ENCODE results near the gene TLR3. TPM values are rescaled to one million over a fixed set of nuclear protein-coding genes. Genes with fewer than 3 reads are reported as not detected.

The TLR3 gene
- total RNA-seq, 1 donor from 2014 or later: 3.2 TPM

DNA sequence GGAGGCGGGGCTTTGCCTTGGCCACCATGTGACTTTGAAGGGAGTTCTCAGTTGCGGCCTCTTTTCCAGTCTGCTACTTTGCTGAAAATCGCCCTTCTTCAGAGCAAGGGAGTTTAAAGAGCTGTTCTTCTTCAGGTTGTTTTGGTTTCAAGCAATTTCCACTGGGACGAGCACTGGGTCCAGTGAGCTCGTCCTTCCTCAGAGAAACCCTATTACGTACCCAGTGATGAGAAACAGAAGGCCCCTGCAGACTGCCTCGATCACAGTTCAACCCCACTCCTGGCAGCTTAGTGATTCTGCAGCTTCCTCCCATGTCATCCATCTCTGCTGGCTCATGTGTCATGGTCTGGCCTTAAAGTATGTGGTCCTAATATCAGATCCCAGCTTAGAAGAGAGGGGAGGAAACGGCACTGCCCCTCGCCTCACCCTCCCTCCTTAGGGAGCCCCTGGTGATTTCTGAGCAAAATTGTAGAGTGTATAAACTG is 27.8 kb downstream of the TLR3 start:
- Mint-ChIP-seq H3K4me3 (ENCODE audit: unreplicated experiment) (no peak overlapping the region), H3K27me3 (ENCODE audit: low read depth) (peaks cover 12% of the 10 kb centered on the region), H3K27ac (ENCODE audit: unreplicated experiment) (no peak overlapping the region), H3K4me1 (ENCODE audit: low read depth) (no peaks in the 10 kb centered on the region), H3K9me3 (ENCODE audit: low read depth) (no peaks in the 10 kb centered on the region), H3K36me3 (ENCODE audit: low read depth) (no peaks in the 10 kb centered on the region)
- DNase-seq (ENCODE audit: low spot score): no peak
- TF ChIP-seq, protein P1, sequence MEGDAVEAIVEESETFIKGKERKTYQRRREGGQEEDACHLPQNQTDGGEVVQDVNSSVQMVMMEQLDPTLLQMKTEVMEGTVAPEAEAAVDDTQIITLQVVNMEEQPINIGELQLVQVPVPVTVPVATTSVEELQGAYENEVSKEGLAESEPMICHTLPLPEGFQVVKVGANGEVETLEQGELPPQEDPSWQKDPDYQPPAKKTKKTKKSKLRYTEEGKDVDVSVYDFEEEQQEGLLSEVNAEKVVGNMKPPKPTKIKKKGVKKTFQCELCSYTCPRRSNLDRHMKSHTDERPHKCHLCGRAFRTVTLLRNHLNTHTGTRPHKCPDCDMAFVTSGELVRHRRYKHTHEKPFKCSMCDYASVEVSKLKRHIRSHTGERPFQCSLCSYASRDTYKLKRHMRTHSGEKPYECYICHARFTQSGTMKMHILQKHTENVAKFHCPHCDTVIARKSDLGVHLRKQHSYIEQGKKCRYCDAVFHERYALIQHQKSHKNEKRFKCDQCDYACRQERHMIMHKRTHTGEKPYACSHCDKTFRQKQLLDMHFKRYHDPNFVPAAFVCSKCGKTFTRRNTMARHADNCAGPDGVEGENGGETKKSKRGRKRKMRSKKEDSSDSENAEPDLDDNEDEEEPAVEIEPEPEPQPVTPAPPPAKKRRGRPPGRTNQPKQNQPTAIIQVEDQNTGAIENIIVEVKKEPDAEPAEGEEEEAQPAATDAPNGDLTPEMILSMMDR (IDR thresholded peaks at IDR 0.05): no peak

DNA sequence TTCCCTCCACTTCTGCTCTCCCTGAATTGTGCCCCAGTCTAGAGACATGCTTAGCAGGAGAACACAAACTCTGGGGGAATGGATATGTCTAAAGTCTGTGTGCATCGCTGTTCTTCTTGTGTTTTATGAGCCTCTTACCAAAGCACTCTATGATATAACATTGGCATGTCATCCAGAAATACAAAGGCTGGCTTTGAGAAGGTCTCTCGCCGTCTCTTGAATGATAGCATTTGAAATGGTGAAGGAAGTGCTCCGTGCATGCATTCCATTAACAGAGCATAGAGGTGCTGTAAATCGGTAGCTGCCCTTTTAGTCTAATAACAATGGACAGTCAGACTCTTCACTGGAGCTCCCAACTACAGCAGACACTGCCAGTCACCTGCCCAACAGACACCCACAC is 28.4 kb downstream of the TLR3 start:
- no peaks in the 10 kb centered on the region for H3K4me1 Mint-ChIP-seq (ENCODE audit: low read depth)
- no peak overlapping the region for H3K27ac Mint-ChIP-seq (ENCODE audit: unreplicated experiment)
- H3K9me3 Mint-ChIP-seq (ENCODE audit: low read depth): no peaks in the 10 kb centered on the region
- no peak for DNase-seq (ENCODE audit: low spot score)
- no peak overlapping the region for H3K4me3 Mint-ChIP-seq (ENCODE audit: unreplicated experiment)
- no peaks in the 10 kb centered on the region for H3K36me3 Mint-ChIP-seq (ENCODE audit: low read depth)
- TF ChIP-seq, protein P1 (IDR thresholded peaks at IDR 0.05): no peak
- H3K27me3 Mint-ChIP-seq (ENCODE audit: low read depth): peaks cover 12% of the 10 kb centered on the region

DNA sequence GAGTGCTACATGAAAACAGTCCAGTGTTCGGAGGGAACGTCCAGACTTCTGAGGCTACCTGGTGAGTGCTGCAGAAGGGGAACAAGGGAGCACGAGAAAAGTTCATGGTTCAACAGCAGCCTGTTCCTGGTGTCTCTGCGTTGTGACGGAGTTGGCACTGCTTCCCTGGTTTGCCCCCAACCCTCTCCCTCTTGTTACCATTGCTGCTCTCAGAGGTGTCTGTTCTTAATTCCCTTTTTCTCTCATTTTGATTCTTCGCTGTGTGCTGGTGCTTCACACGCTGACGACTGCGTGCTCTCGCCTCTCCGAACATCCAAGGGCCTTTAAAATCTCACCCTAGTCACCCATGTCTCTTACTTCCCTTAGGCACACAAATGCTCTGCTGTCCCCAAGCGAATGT is 34.0 kb downstream of the TLR3 start:
- Mint-ChIP-seq H3K4me3 (ENCODE audit: unreplicated experiment) (no peak overlapping the region), H3K36me3 (ENCODE audit: low read depth) (peaks cover 2% of the 10 kb centered on the region), H3K27me3 (ENCODE audit: low read depth) (peaks cover 14% of the 10 kb centered on the region), H3K27ac (ENCODE audit: unreplicated experiment) (no peak overlapping the region), H3K9me3 (ENCODE audit: low read depth) (no peaks in the 10 kb centered on the region), H3K4me1 (ENCODE audit: low read depth) (peaks cover 8% of the 10 kb centered on the region)
- TF ChIP-seq, protein P1 (IDR thresholded peaks at IDR 0.05): no peak
- DNase-seq (ENCODE audit: low spot score): no peak

DNA sequence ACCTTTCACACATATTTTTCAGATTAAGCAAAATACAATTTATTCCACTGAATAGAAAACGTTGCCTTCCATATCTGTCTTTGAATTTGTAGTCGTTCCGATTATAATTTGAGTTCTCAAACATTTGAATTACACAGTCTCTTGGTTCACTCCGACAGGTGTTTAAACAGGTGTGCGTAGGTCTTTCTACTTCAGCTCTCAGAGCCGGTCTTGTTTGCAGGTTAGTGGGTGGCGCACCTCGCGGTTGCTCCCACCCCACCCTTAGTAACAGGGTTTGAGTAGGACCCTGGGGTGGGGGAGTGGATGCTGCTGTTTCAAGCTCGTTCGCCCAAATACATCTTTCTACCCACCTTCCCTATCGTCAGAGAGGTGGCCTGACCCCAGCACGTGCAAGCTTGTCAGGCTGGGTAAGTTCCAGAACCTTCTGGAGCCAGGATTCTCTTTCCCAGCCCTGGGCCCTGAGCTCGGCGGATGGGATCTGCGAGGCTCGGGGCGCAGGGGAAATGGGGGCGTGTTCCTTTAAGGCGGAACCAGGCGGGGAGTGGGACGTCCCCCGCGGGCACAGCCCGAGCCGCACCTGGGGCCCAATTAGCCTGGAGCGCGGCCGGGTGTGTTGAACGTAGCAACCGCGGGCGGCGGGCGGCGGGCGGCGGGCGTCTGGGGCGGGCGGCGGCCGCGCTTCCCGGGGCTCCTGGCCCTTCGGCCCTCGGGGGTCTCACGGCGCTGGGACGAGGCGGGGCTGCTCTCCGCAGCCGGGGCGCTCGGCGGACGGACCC is 35.3 kb downstream of the TLR3 start, which contains the start of gene FAM149A:
TSS of gene FAM149A (plus strand) at position 591 of the 776 bp plus-strand sequence.
- no peaks in the 10 kb centered on the region for H3K9me3 Mint-ChIP-seq (ENCODE audit: low read depth)
- DNase-seq (ENCODE audit: low spot score): no peak
- peaks cover 14% of the 10 kb centered on the region for H3K27me3 Mint-ChIP-seq (ENCODE audit: low read depth)
- TF ChIP-seq, protein P1 (IDR thresholded peaks at IDR 0.05): no peak
- H3K36me3 Mint-ChIP-seq (ENCODE audit: low read depth): peaks cover 2% of the 10 kb centered on the region
- peaks cover 8% of the 10 kb centered on the region for H3K4me1 Mint-ChIP-seq (ENCODE audit: low read depth)
- H3K27ac Mint-ChIP-seq (ENCODE audit: unreplicated experiment): no peak within 1 kb of the TSS
- H3K4me3 Mint-ChIP-seq (ENCODE audit: unreplicated experiment): peak within 1 kb of the TSS; percentile 66

DNA sequence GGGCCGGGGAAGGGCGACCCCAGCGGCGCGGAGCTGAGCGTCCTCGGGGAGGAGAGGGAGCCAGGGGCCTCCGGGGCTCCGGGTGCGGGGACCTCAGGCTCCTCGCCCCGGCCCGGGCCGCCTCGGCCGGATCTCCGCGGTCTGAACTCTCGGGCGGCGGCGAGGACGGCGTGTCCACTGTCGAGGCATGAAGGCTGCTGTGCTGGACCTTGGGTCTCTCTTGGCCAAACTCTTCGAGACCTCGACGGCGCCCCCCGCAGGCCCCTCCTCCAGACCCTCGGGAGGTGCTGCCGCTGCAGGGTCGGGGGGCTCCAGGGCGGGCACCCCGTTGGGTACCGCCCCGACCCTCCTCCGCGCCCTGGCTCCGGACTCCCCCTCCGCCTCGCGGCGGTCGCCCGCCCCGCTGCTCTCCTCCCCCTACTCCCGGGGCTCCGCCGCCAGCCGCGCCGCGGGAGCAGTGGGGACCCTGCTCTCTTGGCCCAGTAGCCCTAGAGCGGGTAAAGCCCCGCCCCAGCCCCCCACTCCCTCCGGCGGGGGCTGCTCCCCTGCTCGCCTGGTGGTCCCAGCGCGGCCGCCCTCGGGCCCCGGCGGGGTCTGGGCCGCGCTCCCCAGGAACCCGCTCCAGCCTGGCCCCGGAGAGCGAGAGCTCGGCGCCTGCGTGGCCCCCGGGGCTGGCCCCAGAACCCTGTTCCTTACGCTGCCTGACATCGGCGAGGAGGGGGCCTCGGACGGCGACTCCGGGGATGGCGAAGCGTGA is 36.1 kb downstream of the TLR3 start:
- H3K9me3 Mint-ChIP-seq (ENCODE audit: low read depth): no peaks in the 10 kb centered on the region
- no peak overlapping the region for H3K27ac Mint-ChIP-seq (ENCODE audit: unreplicated experiment)
- peaks cover 8% of the 10 kb centered on the region for H3K4me1 Mint-ChIP-seq (ENCODE audit: low read depth)
- H3K4me3 Mint-ChIP-seq (ENCODE audit: unreplicated experiment): peak overlapping the region; percentile 66
- peaks cover 2% of the 10 kb centered on the region for H3K36me3 Mint-ChIP-seq (ENCODE audit: low read depth)
- no peak for DNase-seq (ENCODE audit: low spot score)
- peaks cover 14% of the 10 kb centered on the region for H3K27me3 Mint-ChIP-seq (ENCODE audit: low read depth)
- TF ChIP-seq, protein P1 (IDR thresholded peaks at IDR 0.05): peak; percentile 45
